GM12878 (cell line): Measurements from ENCODE around the gene SUFU. TPM values are rescaled to one million over a fixed set of nuclear protein-coding genes. Genes with fewer than 3 reads are reported as not detected.

Experiments used
- ATAC-seq: fragments of 200-7000 bp; cut with Tn5 transposase; 3 replicates; pipeline ENCODE4 v1.9.1; 2020; ENCODE audit warnings: mild to moderate bottlenecking, moderate library complexity
- BruUV-seq: library from RNA; stranded (reverse); fragments of 400-500 nt; replicated peaks from 2 replicates; lab custom pipeline; 2021; lab: Mats Ljungman, UMichigan
- CTCF ChIA-PET: fragments of 300-600 bp; sonication (Branson Sonifier 250); formaldehyde crosslinking; extraction: SDS; loops from one replicate; lab custom pipeline; 2021; ENCODE audit warnings: inconsistent platforms; lab: Yijun Ruan, JAX
- POLR2A ChIA-PET: fragments of 350-600 bp; formaldehyde crosslinking; extraction: SDS; loops from one replicate; lab custom pipeline; 2021; ENCODE audit warnings: inconsistent platforms; lab: Charles Lee
- RAD21 ChIA-PET: fragments of 300-600 bp; sonication (Branson Sonifier 250); formaldehyde crosslinking; loops from one replicate; lab custom pipeline; 2023; ENCODE audit warnings: antibody characterized with exemption; ENCODE audit not compliant: unreplicated experiment; lab: Charles Lee
- SMC1A ChIA-PET: fragments of 300-600 bp; sonication (Branson Sonifier 250); formaldehyde crosslinking; loops from one replicate; lab custom pipeline; 2023; ENCODE audit not compliant: unreplicated experiment, uncharacterized antibody; lab: Charles Lee
- DNase-seq: peaks from one replicate; pipeline ENCODE4 v3.0.0-alpha.2; 2011; ENCODE audit warnings: low read depth, low spot score
- FAIRE-seq: peaks from 3 replicates; lab custom pipeline; 2011; peaks lifted over from hg19 to GRCh38; lab: Jason Lieb, UNC
- H2AFZ ChIP-seq: 2 replicates; pipeline ENCODE4 v1.6.0; 2011; ENCODE audit warnings: low read depth, low read length, control low read depth; ENCODE audit not compliant: control insufficient read depth
- H3K27ac ChIP-seq: 2 replicates; pipeline ENCODE4 v1.5.1; 2011; ENCODE audit warnings: control low read depth; ENCODE audit not compliant: control insufficient read depth, insufficient read depth
- H3K27me3 ChIP-seq, 2 experiments: replicated peaks in 1 of 2; 2 replicates each; pipeline versions ENCODE4 v1.6.0 to v1.6.1; 2011; ENCODE audit warnings: low read length in 1 of 2; ENCODE audit not compliant: control insufficient read depth in 2 of 2, insufficient read depth in 2 of 2
- H3K36me3 ChIP-seq, 2 experiments: 2 replicates each; pipeline ENCODE4 v1.5.1; 2011; ENCODE audit warnings: low read length in 1 of 2; ENCODE audit not compliant: control insufficient read depth in 2 of 2, insufficient read depth in 2 of 2
- H3K4me1 ChIP-seq: 2 replicates; pipeline ENCODE4 v1.6.1; 2011; ENCODE audit warnings: mild to moderate bottlenecking, low read length, moderate library complexity, mixed read lengths; ENCODE audit not compliant: control insufficient read depth, insufficient read depth
- H3K4me2 ChIP-seq: 2 replicates; pipeline ENCODE4 v1.6.0; 2011; ENCODE audit warnings: control low read depth; ENCODE audit not compliant: control insufficient read depth, insufficient read depth
- H3K4me3 ChIP-seq: fragments of 200-600 bp; sonication (generic); 2 replicates; pipeline ENCODE4 v1.5.1; 2016
- H3K79me2 ChIP-seq: 2 replicates; pipeline ENCODE4 v1.6.0; 2011; ENCODE audit warnings: low read length; ENCODE audit not compliant: control insufficient read depth, insufficient read depth
- H3K9ac ChIP-seq: 2 replicates; pipeline ENCODE4 v1.8.0; 2011; ENCODE audit warnings: low read length, control low read depth, mixed read lengths; ENCODE audit not compliant: control insufficient read depth, insufficient read depth
- H3K9me3 ChIP-seq: replicated peaks from 3 replicates; pipeline ENCODE4 v1.5.1; 2011; ENCODE audit warnings: mild to moderate bottlenecking, low read length; ENCODE audit not compliant: control insufficient read depth, insufficient read depth
- H4K20me1 ChIP-seq: 2 replicates; pipeline ENCODE4 v1.6.0; 2011; ENCODE audit not compliant: control insufficient read depth, insufficient read depth
- CTCF ChIP-seq, 3 experiments: IDR thresholded peaks in 2 of 3; conservative IDR thresholded peaks in 1 of 3; 2 replicates each; pipeline ENCODE4 v1.5.1; 2011; ENCODE audit warnings: low read depth in 3 of 3, low read length in 3 of 3, mild to moderate bottlenecking in 3 of 3, control low read depth in 2 of 3, moderate library complexity in 2 of 3, inconsistent platforms in 1 of 3, mixed read lengths in 1 of 3; ENCODE audit not compliant: control insufficient read depth in 2 of 3, insufficient read depth in 1 of 3; ENCODE audit errors: extremely low read depth in 1 of 3
- IRF4 ChIP-seq: IDR thresholded peaks from 2 replicates; pipeline ENCODE4 v1.6.1; 2011; ENCODE audit warnings: low read depth, low read length
- KDM1A ChIP-seq: fragments of 200-600 bp; sonication (generic); IDR thresholded peaks from 2 replicates; pipeline ENCODE4 v1.6.1; 2016; ENCODE audit warnings: borderline replicate concordance
- MEF2A ChIP-seq: IDR thresholded peaks from 2 replicates; pipeline ENCODE4 v1.6.1; 2011; ENCODE audit warnings: low read depth, mild to moderate bottlenecking, low read length, moderate library complexity; ENCODE audit not compliant: insufficient read depth
- MYC ChIP-seq: IDR thresholded peaks from 2 replicates; pipeline ENCODE4 v1.6.1; 2011; ENCODE audit warnings: mild to moderate bottlenecking, low read length, moderate library complexity, inconsistent platforms; ENCODE audit not compliant: insufficient read depth, insufficient replicate concordance, insufficient read length, severe bottlenecking
- RCOR1 ChIP-seq: conservative IDR thresholded peaks from 2 replicates; pipeline ENCODE4 v1.6.1; 2012; ENCODE audit warnings: low read depth, low read length, improper control_type of control experiment
- RFX5 ChIP-seq: IDR thresholded peaks from 2 replicates; pipeline ENCODE4 v1.6.1; 2011; ENCODE audit warnings: low read depth, low read length, improper control_type of control experiment
- TARDBP ChIP-seq: IDR thresholded peaks from 2 replicates; pipeline ENCODE4 v1.6.1; 2016; ENCODE audit warnings: borderline replicate concordance
- WRNIP1 ChIP-seq: IDR thresholded peaks from 2 replicates; pipeline ENCODE4 v1.6.1; 2011; ENCODE audit warnings: low read depth, low read length, improper control_type of control experiment, borderline replicate concordance
- ZZZ3 ChIP-seq: IDR thresholded peaks from 2 replicates; pipeline ENCODE4 v1.6.1; 2011; ENCODE audit warnings: low read depth; ENCODE audit not compliant: control insufficient read depth, insufficient read length
- WGBS: methylation state at CpG from one replicate; pipeline ENCODE4 v1.1.6; 2016; ENCODE audit warnings: low lambda C conversion rate; ENCODE audit not compliant: insufficient replicate concordance, insufficient coverage; ENCODE audit errors: missing lambda C conversion rate; 5-methylcytosine and 5-hydroxymethylcytosine counted together
- in situ Hi-C: fragments of 300-500 bp; cut with MboI; formaldehyde crosslinking; loops from 9 replicates; pipeline ENCODE4 v1.14.3; 2018; ENCODE audit warnings: mixed read lengths
- intact Hi-C: fragments of 100-400 bp; cut with micrococcal nuclease; formaldehyde crosslinking; loops from one replicate; pipeline ENCODE4 v1.14.2; 2022; ENCODE audit not compliant: unreplicated experiment
- polyA plus RNA-seq, 11 experiments: library from polyadenylated mRNA; depleted of rRNA in 4 of 11; unstranded in 6 of 11; stranded (reverse) in 5 of 11; fragments of >200 nt; fragmentation: Nextera tagmentation in 4 of 11; fragmentation: Illumina TruSeq in 1 of 11; extraction: Ambion mirVana in 4 of 11; extraction: Trizol in 1 of 11; gene quantifications; 1 replicate in 1 of 11; 2 replicates in 10 of 11; pipeline versions ENCODE4 v1.2.1 to v1.2.3, GENCODE V29; 2011 to 2016; ENCODE audit warnings: inconsistent platforms in 2 of 11, missing spikeins in 2 of 11, low read depth in 1 of 11
- total RNA-seq, 4 experiments: library from RNA; depleted of rRNA in 3 of 4; stranded (reverse); fragments of >200 nt in 3 of 4; fragmentation: Illumina TruSeq in 1 of 4; extraction: Trizol in 1 of 4; gene quantifications; 2 replicates each; pipeline versions ENCODE4 v1.2.1 to v1.2.3, GENCODE V29; 2013 to 2021
- TF ChIP-seq, protein P1 (sequence below): IDR thresholded peaks from 2 replicates; pipeline ENCODE4 v1.6.1; 2012; ENCODE audit warnings: mild to moderate bottlenecking, low read depth, low read length
- TF ChIP-seq, protein P2 (sequence below): fragments of 150-350 bp; IDR thresholded peaks from 2 replicates; pipeline ENCODE4 v1.6.1; 2016; ENCODE audit warnings: low read depth, low read length

The SUFU gene
- total and polyA plus RNA-seq, 10 of the 15 experiments (the other 5 are each of a cell fraction or from before 2014, with no cell fraction given), result 0.68 to 7.7 (median 2.4) TPM

GRCh38 chr10:102660888-102661657 is 157.3 kb downstream of the SUFU start:
- H2AFZ ChIP-seq, result peak overlapping the region; percentile 65
- no TSS peak for BruUV-seq
- no peaks in the 10 kb centered on the region for H3K9me3 ChIP-seq
- TF ChIP-seq WRNIP1 (no peak), RFX5 (no peak), KDM1A (no peak), TARDBP (peak; percentile 81; the same call in 1 of the 2 replicates), ZZZ3 (no peak), RCOR1 (no peak), CTCF (IDR thresholded peaks at IDR 0.05 in 2 of 3, conservative IDR thresholded peaks at IDR 0.05 in 1 of 3; ENCODE audit: control insufficient read depth in 2 of 3, extremely low read depth in 1 of 3, insufficient read depth in 1 of 3, low read depth in 3 of 3, low read length in 3 of 3) (no peak), MEF2A (no peak), MYC (no peak), IRF4 (no peak)
- TF ChIP-seq, protein P1, sequence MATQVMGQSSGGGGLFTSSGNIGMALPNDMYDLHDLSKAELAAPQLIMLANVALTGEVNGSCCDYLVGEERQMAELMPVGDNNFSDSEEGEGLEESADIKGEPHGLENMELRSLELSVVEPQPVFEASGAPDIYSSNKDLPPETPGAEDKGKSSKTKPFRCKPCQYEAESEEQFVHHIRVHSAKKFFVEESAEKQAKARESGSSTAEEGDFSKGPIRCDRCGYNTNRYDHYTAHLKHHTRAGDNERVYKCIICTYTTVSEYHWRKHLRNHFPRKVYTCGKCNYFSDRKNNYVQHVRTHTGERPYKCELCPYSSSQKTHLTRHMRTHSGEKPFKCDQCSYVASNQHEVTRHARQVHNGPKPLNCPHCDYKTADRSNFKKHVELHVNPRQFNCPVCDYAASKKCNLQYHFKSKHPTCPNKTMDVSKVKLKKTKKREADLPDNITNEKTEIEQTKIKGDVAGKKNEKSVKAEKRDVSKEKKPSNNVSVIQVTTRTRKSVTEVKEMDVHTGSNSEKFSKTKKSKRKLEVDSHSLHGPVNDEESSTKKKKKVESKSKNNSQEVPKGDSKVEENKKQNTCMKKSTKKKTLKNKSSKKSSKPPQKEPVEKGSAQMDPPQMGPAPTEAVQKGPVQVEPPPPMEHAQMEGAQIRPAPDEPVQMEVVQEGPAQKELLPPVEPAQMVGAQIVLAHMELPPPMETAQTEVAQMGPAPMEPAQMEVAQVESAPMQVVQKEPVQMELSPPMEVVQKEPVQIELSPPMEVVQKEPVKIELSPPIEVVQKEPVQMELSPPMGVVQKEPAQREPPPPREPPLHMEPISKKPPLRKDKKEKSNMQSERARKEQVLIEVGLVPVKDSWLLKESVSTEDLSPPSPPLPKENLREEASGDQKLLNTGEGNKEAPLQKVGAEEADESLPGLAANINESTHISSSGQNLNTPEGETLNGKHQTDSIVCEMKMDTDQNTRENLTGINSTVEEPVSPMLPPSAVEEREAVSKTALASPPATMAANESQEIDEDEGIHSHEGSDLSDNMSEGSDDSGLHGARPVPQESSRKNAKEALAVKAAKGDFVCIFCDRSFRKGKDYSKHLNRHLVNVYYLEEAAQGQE, result no peak
- TF ChIP-seq, protein P2, sequence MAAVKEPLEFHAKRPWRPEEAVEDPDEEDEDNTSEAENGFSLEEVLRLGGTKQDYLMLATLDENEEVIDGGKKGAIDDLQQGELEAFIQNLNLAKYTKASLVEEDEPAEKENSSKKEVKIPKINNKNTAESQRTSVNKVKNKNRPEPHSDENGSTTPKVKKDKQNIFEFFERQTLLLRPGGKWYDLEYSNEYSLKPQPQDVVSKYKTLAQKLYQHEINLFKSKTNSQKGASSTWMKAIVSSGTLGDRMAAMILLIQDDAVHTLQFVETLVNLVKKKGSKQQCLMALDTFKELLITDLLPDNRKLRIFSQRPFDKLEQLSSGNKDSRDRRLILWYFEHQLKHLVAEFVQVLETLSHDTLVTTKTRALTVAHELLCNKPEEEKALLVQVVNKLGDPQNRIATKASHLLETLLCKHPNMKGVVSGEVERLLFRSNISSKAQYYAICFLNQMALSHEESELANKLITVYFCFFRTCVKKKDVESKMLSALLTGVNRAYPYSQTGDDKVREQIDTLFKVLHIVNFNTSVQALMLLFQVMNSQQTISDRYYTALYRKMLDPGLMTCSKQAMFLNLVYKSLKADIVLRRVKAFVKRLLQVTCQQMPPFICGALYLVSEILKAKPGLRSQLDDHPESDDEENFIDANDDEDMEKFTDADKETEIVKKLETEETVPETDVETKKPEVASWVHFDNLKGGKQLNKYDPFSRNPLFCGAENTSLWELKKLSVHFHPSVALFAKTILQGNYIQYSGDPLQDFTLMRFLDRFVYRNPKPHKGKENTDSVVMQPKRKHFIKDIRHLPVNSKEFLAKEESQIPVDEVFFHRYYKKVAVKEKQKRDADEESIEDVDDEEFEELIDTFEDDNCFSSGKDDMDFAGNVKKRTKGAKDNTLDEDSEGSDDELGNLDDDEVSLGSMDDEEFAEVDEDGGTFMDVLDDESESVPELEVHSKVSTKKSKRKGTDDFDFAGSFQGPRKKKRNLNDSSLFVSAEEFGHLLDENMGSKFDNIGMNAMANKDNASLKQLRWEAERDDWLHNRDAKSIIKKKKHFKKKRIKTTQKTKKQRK, result no peak

More at GRCh38 chr10:102660888-102661657, 157.3 kb downstream of the SUFU start:
- POLR2A ChIA-PET, result interaction anchor here (0.6 to 5.4 kb wide), 10 partner anchors 9 to 149 kb away, joined by 3 to 73 read pairs (median 7); partner anchors contain the start of genes ARL3, SFXN2 and TRIM8
- H3K9ac ChIP-seq, result peak overlapping the region; percentile 56
- H3K36me3 ChIP-seq, result peaks cover 6 to 15% of the 10 kb centered on the region in 2 experiments; a peak in 3 of 4 replicates
- intact Hi-C loops, result no loop called here
- peak overlapping the region; percentile 27; the same call in 1 of the 2 replicates for H3K4me3 ChIP-seq
- 0% methylated on average over 22 of the region's 22 CpGs for WGBS
- no peaks in the 10 kb centered on the region for H3K27me3 ChIP-seq
- in situ Hi-C loops, result no loop called here
- ATAC-seq, result peak; percentile 94
- peak overlapping the region; percentile 83 for H3K27ac ChIP-seq
- CTCF ChIA-PET, result interaction anchor here (1.3 to 9.4 kb wide), 9 partner anchors 9 to 491 kb away, joined by 3 to 82 read pairs (median 8); partner anchors contain the start of gene TRIM8
- peak; percentile 95 for FAIRE-seq
- no peak for DNase-seq
- H4K20me1 ChIP-seq, result no peaks in the 10 kb centered on the region
- SMC1A ChIA-PET, result interaction anchor here (0.5 to 4.6 kb wide), 14 partner anchors 9 to 344 kb away, joined by 3 to 45 read pairs (median 4); partner anchors contain the start of gene TRIM8
- H3K79me2 ChIP-seq, result no peaks in the 10 kb centered on the region
- H3K4me2 ChIP-seq, result peak overlapping the region; percentile 92
- peaks cover 22% of the 10 kb centered on the region for H3K4me1 ChIP-seq
- RAD21 ChIA-PET, result interaction anchor here (0.7 to 4.8 kb wide), 13 partner anchors 8 to 156 kb away, joined by 3 to 65 read pairs (median 5); partner anchors contain the start of genes ARL3, SFXN2 and TRIM8
